HG03159 (cell line): ENCODE data around the gene PLIN4.
"Not testable (repeated sequence)": the region's sequence is repeated elsewhere in the genome, so short reads cannot be mapped to it uniquely, and the experiment has no call there.

Experiments
- ATAC-seq: cut with Tn5 transposase; IDR thresholded peaks from one replicate; pipeline ENCODE4 v1.9.1; 2021; ENCODE audit warnings: mild to moderate bottlenecking, moderate library complexity; ENCODE audit not compliant: unreplicated experiment

PLIN4 gene

GRCh38 chr19:4518345-4519171 lies at the start of gene PLIN4:
Gene PLIN4, minus strand, starts transcription at chr19:4518486. Its CDS starts 214 bp downstream, at chr19:4518272.
- no peak for ATAC-seq

- ATAC-seq = no peak
Observed at GRCh38 chr19:4567584-4568071, 49.3 kb upstream of the PLIN4 start.

- ATAC-seq = no peak
Observed at GRCh38 chr19:4566402-4567051, 48.2 kb upstream of the PLIN4 start.

- not testable (repeated sequence) for ATAC-seq
Observed at GRCh38 chr19:4563562-4563961, 45.3 kb upstream of the PLIN4 start.

GRCh38 chr19:4562085-4562484 lies 43.8 kb upstream of the PLIN4 start:
- not testable (repeated sequence) for ATAC-seq

- no peak for ATAC-seq
Observed at GRCh38 chr19:4559569-4559968, 41.3 kb upstream of the PLIN4 start, which contains the start of gene SEMA6B. Gene SEMA6B, minus strand, starts transcription at chr19:4559684. Its CDS starts 1,227 bp downstream, at chr19:4558457.

- ATAC-seq = no peak
Observed at GRCh38 chr19:4557971-4558941, 40.0 kb upstream of the PLIN4 start.

GRCh38 chr19:4557144-4557970 lies 39.1 kb upstream of the PLIN4 start:
- ATAC-seq = no peak

GRCh38 chr19:4556597-4557127 lies 38.4 kb upstream of the PLIN4 start:
- ATAC-seq = no peak

GRCh38 chr19:4555657-4556561 lies 37.6 kb upstream of the PLIN4 start:
- ATAC-seq = no peak

- no peak for ATAC-seq
Observed at GRCh38 chr19:4554717-4555116, 36.4 kb upstream of the PLIN4 start.

- no peak for ATAC-seq
Observed at GRCh38 chr19:4553775-4554174, 35.5 kb upstream of the PLIN4 start.

- no peak for ATAC-seq
Observed at GRCh38 chr19:4553092-4553695, 34.9 kb upstream of the PLIN4 start.

- ATAC-seq = no peak
Observed at GRCh38 chr19:4552525-4552819, 34.2 kb upstream of the PLIN4 start.

GRCh38 chr19:4550479-4551050 lies 32.3 kb upstream of the PLIN4 start:
- no peak for ATAC-seq

- no peak for ATAC-seq
Observed at GRCh38 chr19:4550018-4550417, 31.7 kb upstream of the PLIN4 start.

GRCh38 chr19:4548238-4548584 lies 29.9 kb upstream of the PLIN4 start:
- ATAC-seq = no peak
